GM18508 (cell line): Measurements from ENCODE around the gene HECW1.

ENCODE experiments used
- ATAC-seq: cut with Tn5 transposase; IDR thresholded peaks from one replicate; pipeline ENCODE4 v1.9.1; 2021; ENCODE audit warnings: moderate number of reproducible peaks; ENCODE audit not compliant: insufficient read depth, unreplicated experiment

Gene HECW1

GRCh38 chr7:43454936-43455518, 342.6 kb downstream of the HECW1 start:
- ATAC-seq, result peak; percentile 62

GRCh38 chr7:43456200-43456599, 343.8 kb downstream of the HECW1 start:
- no peak for ATAC-seq

GRCh38 chr7:43458330-43459018, 346.0 kb downstream of the HECW1 start:
- no peak for ATAC-seq

GRCh38 chr7:43459019-43459337, 346.5 kb downstream of the HECW1 start:
- no peak for ATAC-seq

GRCh38 chr7:43460733-43461348, 348.4 kb downstream of the HECW1 start:
- no peak for ATAC-seq

- ATAC-seq, result no peak
Measured at GRCh38 chr7:43461349-43462024, 349.0 kb downstream of the HECW1 start.

GRCh38 chr7:43462836-43463235, 350.4 kb downstream of the HECW1 start:
- no peak for ATAC-seq

- ATAC-seq, result no peak
Measured at GRCh38 chr7:43463401-43463980, 351.0 kb downstream of the HECW1 start.

- no peak for ATAC-seq
Measured at GRCh38 chr7:43465581-43466554, 353.4 kb downstream of the HECW1 start.

- ATAC-seq, result no peak
Measured at GRCh38 chr7:43467406-43467805, 355.0 kb downstream of the HECW1 start.

- ATAC-seq, result no peak
Measured at GRCh38 chr7:43467846-43468245, 355.4 kb downstream of the HECW1 start.

- no peak for ATAC-seq
Measured at GRCh38 chr7:43469051-43469450, 356.6 kb downstream of the HECW1 start.

GRCh38 chr7:43470110-43470509, 357.7 kb downstream of the HECW1 start:
- no peak for ATAC-seq

- ATAC-seq, result no peak
Measured at GRCh38 chr7:43475983-43476382, 363.5 kb downstream of the HECW1 start.

- ATAC-seq, result no peak
Measured at GRCh38 chr7:43476896-43477295, 364.4 kb downstream of the HECW1 start.

- ATAC-seq, result no peak
Measured at GRCh38 chr7:43479042-43479441, 366.6 kb downstream of the HECW1 start.

- no peak for ATAC-seq
Measured at GRCh38 chr7:43479543-43479942, 367.1 kb downstream of the HECW1 start.

- ATAC-seq, result no peak
Measured at GRCh38 chr7:43480581-43480980, 368.1 kb downstream of the HECW1 start.

GRCh38 chr7:43481902-43482678, 369.6 kb downstream of the HECW1 start:
- no peak for ATAC-seq
